ENCODE data around the gene EVI5. TPM values are rescaled to one million over a fixed set of nuclear protein-coding genes. Genes with fewer than 3 reads are reported as not detected.

EVI5 gene
- total RNA-seq, 1 experiment from 2014 or later, result 21.3 TPM

DNA sequence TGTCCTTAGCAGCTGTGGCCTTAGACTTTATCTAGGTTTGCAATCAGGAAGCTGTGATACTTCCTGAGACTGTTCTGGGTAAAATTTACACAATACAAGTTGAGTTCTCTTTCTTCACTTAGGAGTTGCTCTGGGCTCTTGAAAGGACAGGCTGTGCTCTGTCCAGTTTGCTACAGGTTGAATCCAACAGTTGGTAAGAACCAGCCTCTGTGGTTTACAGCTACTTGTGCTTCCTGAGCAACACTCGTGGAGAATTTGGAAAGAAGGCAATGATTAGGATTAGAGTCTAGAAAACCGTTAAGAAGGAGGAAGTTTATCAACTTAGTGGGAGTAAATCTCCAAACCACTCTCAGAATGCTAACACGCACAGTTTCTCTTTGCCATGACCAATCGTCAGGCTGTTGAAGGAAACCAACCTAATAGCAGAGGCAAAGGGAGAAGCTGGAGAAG, 325.0 kb downstream of the EVI5 start:
- DNase-seq (ENCODE audit: low spot score), result no peak

Other genes starting within 250 kb of the EVI5 start
- 799 and 911 TPM in 2 replicates for gene RPL5, start 46.9 kb upstream of the EVI5 start, total RNA-seq (2014; rRNA removed; shearing (Covaris generic))
- 7.3 and 8.5 TPM in 2 replicates for gene DIPK1A, start 176.4 kb upstream of the EVI5 start, total RNA-seq (2014; rRNA removed; shearing (Covaris generic))